Measurements from ENCODE around the gene LRRC8D. TPM values are rescaled to one million over a fixed set of nuclear protein-coding genes. Genes with fewer than 3 reads are reported as not detected.

LRRC8D gene
- total RNA-seq, 1 experiment from 2014 or later: 37.2 TPM

DNA sequence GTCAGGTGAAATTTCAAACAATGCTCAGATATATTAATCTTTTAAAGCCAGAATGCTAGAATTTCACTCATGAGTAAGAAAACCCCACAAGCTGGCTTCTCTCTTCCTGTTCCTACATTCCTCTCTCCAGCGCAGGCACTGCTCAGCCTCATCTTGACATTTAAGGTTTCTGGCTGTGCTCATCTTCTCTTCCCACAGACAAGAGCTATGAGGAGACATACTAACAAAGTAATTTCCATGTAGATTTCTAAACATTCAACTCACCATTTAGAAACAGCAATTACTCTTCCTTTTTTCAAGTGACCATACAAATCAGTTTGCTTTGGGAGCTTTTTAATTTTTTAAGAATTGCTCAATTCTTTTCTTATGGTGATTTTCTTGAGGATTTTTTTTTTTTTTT is 7.8 kb upstream of the LRRC8D start:
- H3K56ac ChIP-seq (ENCODE audit: insufficient read length, low read depth, low read length): no peak overlapping the region
- Mint-ChIP-seq H3K27me3 (ENCODE audit: low read depth) (peaks cover 26% of the 10 kb centered on the region), H3K27ac (no peak overlapping the region), H3K36me3 (ENCODE audit: insufficient read depth in 1 of 3, low read depth in 3 of 3) (no peaks in the 10 kb centered on the region), H3K9me3 (no peaks in the 10 kb centered on the region), H3K4me3 (no peak overlapping the region), H3K4me1 (peaks cover 21 to 27% of the 10 kb centered on the region in 2 experiments)
- no peaks in the 10 kb centered on the region for H4K20me1 ChIP-seq (ENCODE audit: control insufficient read depth, insufficient read depth, insufficient read length)
- no peak overlapping the region for H3K14ac ChIP-seq (ENCODE audit: insufficient read depth, low read length)
- no peaks in the 10 kb centered on the region for H3K9me3 ChIP-seq (ENCODE audit: control insufficient read depth, low read depth, low read length)
- H3T11ph ChIP-seq (ENCODE audit: low read length): no peak overlapping the region
- H3K79me2 ChIP-seq (ENCODE audit: insufficient read depth, low read length): no peaks in the 10 kb centered on the region
- no peak overlapping the region for H2BK120ac ChIP-seq (ENCODE audit: low read depth, low read length, poor library complexity, severe bottlenecking)
- H3K27me3 ChIP-seq (ENCODE audit: insufficient read depth, low read length): peaks cover 2% of the 10 kb centered on the region; the same call in 1 of the 2 replicates
- no peaks in the 10 kb centered on the region for H3K23me2 ChIP-seq (ENCODE audit: insufficient read length, low read depth, low read length, poor library complexity, severe bottlenecking)
- H2BK20ac ChIP-seq (ENCODE audit: low read depth, low read length, poor library complexity, severe bottlenecking): no peak overlapping the region
- no peak overlapping the region for H3K27ac ChIP-seq (ENCODE audit: insufficient read length, low read depth, low read length)
- H2BK12ac ChIP-seq (ENCODE audit: insufficient read length, low read depth, low read length): no peak overlapping the region
- DNase-seq: no peak
- H3K4me2 ChIP-seq (ENCODE audit: insufficient read depth, insufficient read length, low read length): no peak overlapping the region
- no peak overlapping the region for H4K5ac ChIP-seq (ENCODE audit: insufficient read length, low read depth, low read length)
- peaks cover 6% of the 10 kb centered on the region; the same call in 1 of the 2 replicates for H3K4me1 ChIP-seq (ENCODE audit: insufficient read depth, low read length)
- WGBS (ENCODE audit: extremely low coverage, insufficient read length, low lambda C conversion rate): no CpG with 5 or more reads among the region's 1 CpG
- no peak overlapping the region for H2BK5ac ChIP-seq (ENCODE audit: insufficient read length, low read length)
- no peak overlapping the region for H3K18ac ChIP-seq (ENCODE audit: insufficient read length, low read depth, low read length)
- H2AFZ ChIP-seq (ENCODE audit: low read length): no peak overlapping the region
- no peak overlapping the region for H4K91ac ChIP-seq (ENCODE audit: insufficient read length, low read depth, low read length)
- TF ChIP-seq, protein P1, sequence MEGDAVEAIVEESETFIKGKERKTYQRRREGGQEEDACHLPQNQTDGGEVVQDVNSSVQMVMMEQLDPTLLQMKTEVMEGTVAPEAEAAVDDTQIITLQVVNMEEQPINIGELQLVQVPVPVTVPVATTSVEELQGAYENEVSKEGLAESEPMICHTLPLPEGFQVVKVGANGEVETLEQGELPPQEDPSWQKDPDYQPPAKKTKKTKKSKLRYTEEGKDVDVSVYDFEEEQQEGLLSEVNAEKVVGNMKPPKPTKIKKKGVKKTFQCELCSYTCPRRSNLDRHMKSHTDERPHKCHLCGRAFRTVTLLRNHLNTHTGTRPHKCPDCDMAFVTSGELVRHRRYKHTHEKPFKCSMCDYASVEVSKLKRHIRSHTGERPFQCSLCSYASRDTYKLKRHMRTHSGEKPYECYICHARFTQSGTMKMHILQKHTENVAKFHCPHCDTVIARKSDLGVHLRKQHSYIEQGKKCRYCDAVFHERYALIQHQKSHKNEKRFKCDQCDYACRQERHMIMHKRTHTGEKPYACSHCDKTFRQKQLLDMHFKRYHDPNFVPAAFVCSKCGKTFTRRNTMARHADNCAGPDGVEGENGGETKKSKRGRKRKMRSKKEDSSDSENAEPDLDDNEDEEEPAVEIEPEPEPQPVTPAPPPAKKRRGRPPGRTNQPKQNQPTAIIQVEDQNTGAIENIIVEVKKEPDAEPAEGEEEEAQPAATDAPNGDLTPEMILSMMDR (conservative IDR thresholded peaks at IDR 0.05): no peak
- H4K8ac ChIP-seq (replicated peaks; ENCODE audit: insufficient read length, low read depth, low read length): no peak overlapping the region
- H3K79me1 ChIP-seq (ENCODE audit: insufficient read depth, low read depth, low read length, poor library complexity, severe bottlenecking): no peaks in the 10 kb centered on the region
- H2BK15ac ChIP-seq (ENCODE audit: low read depth, low read length): no peak overlapping the region
- H3K4ac ChIP-seq (ENCODE audit: low read depth, low read length): no peak overlapping the region
- H2AK5ac ChIP-seq (ENCODE audit: insufficient read length, low read length): no peak overlapping the region
- H3K23ac ChIP-seq (ENCODE audit: insufficient read length, low read depth, low read length): no peak overlapping the region
- no peak overlapping the region for H3K9ac ChIP-seq (ENCODE audit: extremely low read depth, insufficient read length, low read length)

Data from H9 (cell line).